Stomach (tissue), 4 donors: ENCODE results near the gene TMEM40.

ENCODE experiments used
- CTCF ChIP-seq, 7 experiments: fragments of 450-650 bp in 4 of 7; fragments of 200-600 bp in 3 of 7; sonication (generic) in 3 of 7; IDR thresholded peaks; one replicate each; pipeline ENCODE4 v1.5.1; 2016 to 2019; ENCODE audit warnings: antibody characterized with exemption in 7 of 7, control low read depth in 2 of 7, mild to moderate bottlenecking in 1 of 7
- POLR2A ChIP-seq, 4 donors: fragments of 450-650 bp; IDR thresholded peaks; one replicate each; pipeline ENCODE4 v1.6.1; 2016; ENCODE audit warnings: antibody characterized with exemption in 4 of 4, control low read depth in 2 of 4, mild to moderate bottlenecking in 1 of 4, moderate library complexity in 1 of 4

DNA sequence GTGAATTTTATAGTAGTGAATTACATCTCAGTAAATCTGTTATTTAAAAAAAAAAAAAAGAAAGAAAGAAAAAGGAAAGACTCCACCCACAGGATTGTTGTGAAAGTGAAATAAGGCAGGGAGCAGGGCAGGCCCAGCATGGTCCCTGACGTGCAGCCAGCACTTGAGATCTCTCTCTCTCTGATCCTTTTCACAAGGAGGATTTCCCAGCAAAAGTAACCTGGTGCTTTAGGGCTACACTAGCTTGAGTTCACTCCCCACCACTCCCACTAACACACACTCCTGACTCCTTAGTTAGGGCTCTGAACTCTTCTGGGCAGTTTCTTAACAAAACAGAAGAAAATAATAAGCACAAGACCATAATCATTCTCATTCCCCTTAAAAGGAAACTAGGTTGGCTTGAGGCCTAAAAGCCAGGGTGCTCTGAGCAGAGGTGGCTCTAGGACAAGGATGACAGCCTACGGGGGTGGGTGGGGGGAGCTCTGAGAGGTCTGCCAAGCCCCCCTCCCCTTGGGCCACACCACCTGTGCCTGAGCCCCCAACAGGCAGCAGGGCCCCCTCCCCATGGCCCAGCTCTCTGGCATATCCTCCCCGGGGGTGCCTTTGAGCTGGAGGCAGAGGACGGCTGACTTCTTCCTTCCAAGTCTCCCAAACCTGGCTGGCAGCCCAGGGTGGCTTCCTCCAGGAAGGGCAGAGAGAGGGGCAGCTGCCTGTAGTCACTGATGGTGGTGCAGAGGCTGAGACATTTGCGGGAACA lies 856 bp downstream of the TMEM40 start:
- TF ChIP-seq CTCF (IDR thresholded peaks at IDR 0.05) = no peak
- no peak for TF ChIP-seq POLR2A (IDR thresholded peaks at IDR 0.05)
